KOPT-K1 (cell line): Measurements from ENCODE around the gene CDX2.

ENCODE experiments used
- H3K27ac ChIP-seq: fragments of 200-600 bp; sonication (generic); 2 replicates; pipeline ENCODE4 v1.5.1; 2016; ENCODE audit warnings: antibody characterized with exemption, mild to moderate bottlenecking, low read depth, low read length; ENCODE audit not compliant: poor library complexity, severe bottlenecking
- H3K36me3 ChIP-seq: fragments of 200-600 bp; sonication (generic); 2 replicates; pipeline ENCODE4 v1.5.1; 2017; ENCODE audit warnings: antibody characterized with exemption, mild to moderate bottlenecking, low read length, moderate library complexity; ENCODE audit not compliant: insufficient read depth
- H3K9me3 ChIP-seq: fragments of 200-600 bp; sonication (generic); 2 replicates; pipeline ENCODE4 v1.5.1; 2017; ENCODE audit warnings: antibody characterized with exemption, low read length, mild to moderate bottlenecking; ENCODE audit not compliant: insufficient read depth, poor library complexity, severe bottlenecking

Gene CDX2

GRCh38 chr13:27982361-27982760, 13.2 kb upstream of the CDX2 start:
- no peaks in the 10 kb centered on the region for H3K9me3 ChIP-seq
- H3K27ac ChIP-seq, result no peak overlapping the region
- H3K36me3 ChIP-seq, result no peaks in the 10 kb centered on the region

GRCh38 chr13:27981006-27981708, 12.0 kb upstream of the CDX2 start:
- Histone ChIP-seq H3K27ac (no peak overlapping the region), H3K9me3 (no peaks in the 10 kb centered on the region), H3K36me3 (no peaks in the 10 kb centered on the region)

GRCh38 chr13:27980280-27980998, 11.3 kb upstream of the CDX2 start:
- H3K9me3 ChIP-seq, result no peaks in the 10 kb centered on the region
- H3K36me3 ChIP-seq, result no peaks in the 10 kb centered on the region
- H3K27ac ChIP-seq, result no peak overlapping the region

GRCh38 chr13:27979765-27980279, 10.7 kb upstream of the CDX2 start:
- Histone ChIP-seq H3K36me3 (no peaks in the 10 kb centered on the region), H3K9me3 (no peaks in the 10 kb centered on the region), H3K27ac (no peak overlapping the region)

GRCh38 chr13:27979001-27979643, 10.0 kb upstream of the CDX2 start:
- no peaks in the 10 kb centered on the region for H3K36me3 ChIP-seq
- H3K27ac ChIP-seq, result no peak overlapping the region
- H3K9me3 ChIP-seq, result no peaks in the 10 kb centered on the region

GRCh38 chr13:27978301-27978968, 9.3 kb upstream of the CDX2 start:
- Histone ChIP-seq H3K9me3 (no peaks in the 10 kb centered on the region), H3K36me3 (no peaks in the 10 kb centered on the region), H3K27ac (no peak overlapping the region)

- H3K27ac ChIP-seq, result no peak overlapping the region
- no peaks in the 10 kb centered on the region for H3K9me3 ChIP-seq
Observed at GRCh38 chr13:27977476-27978300, 8.6 kb upstream of the CDX2 start.

GRCh38 chr13:27976362-27977091, 7.4 kb upstream of the CDX2 start:
- Histone ChIP-seq H3K27ac (no peak overlapping the region), H3K9me3 (no peaks in the 10 kb centered on the region), H3K36me3 (no peaks in the 10 kb centered on the region)

More at GRCh38 chr13:27977476-27978300, 8.6 kb upstream of the CDX2 start:
- H3K36me3 ChIP-seq, result no peaks in the 10 kb centered on the region

- H3K36me3 ChIP-seq, result no peaks in the 10 kb centered on the region
- no peak overlapping the region for H3K27ac ChIP-seq
- H3K9me3 ChIP-seq, result no peaks in the 10 kb centered on the region
Observed at GRCh38 chr13:27975564-27976361, 6.6 kb upstream of the CDX2 start.

- H3K36me3 ChIP-seq, result no peaks in the 10 kb centered on the region
- no peak overlapping the region for H3K27ac ChIP-seq
- no peaks in the 10 kb centered on the region for H3K9me3 ChIP-seq
Observed at GRCh38 chr13:27973961-27974662, 5.0 kb upstream of the CDX2 start.

- Histone ChIP-seq H3K9me3 (no peaks in the 10 kb centered on the region), H3K27ac (no peak overlapping the region), H3K36me3 (no peaks in the 10 kb centered on the region)
Observed at GRCh38 chr13:27973291-27973690, 4.2 kb upstream of the CDX2 start.

- Histone ChIP-seq H3K36me3 (no peaks in the 10 kb centered on the region), H3K9me3 (no peaks in the 10 kb centered on the region), H3K27ac (no peak overlapping the region)
Observed at GRCh38 chr13:27972478-27972820, 3.3 kb upstream of the CDX2 start.
